ENCODE measurements around the gene MZF1.

DNA sequence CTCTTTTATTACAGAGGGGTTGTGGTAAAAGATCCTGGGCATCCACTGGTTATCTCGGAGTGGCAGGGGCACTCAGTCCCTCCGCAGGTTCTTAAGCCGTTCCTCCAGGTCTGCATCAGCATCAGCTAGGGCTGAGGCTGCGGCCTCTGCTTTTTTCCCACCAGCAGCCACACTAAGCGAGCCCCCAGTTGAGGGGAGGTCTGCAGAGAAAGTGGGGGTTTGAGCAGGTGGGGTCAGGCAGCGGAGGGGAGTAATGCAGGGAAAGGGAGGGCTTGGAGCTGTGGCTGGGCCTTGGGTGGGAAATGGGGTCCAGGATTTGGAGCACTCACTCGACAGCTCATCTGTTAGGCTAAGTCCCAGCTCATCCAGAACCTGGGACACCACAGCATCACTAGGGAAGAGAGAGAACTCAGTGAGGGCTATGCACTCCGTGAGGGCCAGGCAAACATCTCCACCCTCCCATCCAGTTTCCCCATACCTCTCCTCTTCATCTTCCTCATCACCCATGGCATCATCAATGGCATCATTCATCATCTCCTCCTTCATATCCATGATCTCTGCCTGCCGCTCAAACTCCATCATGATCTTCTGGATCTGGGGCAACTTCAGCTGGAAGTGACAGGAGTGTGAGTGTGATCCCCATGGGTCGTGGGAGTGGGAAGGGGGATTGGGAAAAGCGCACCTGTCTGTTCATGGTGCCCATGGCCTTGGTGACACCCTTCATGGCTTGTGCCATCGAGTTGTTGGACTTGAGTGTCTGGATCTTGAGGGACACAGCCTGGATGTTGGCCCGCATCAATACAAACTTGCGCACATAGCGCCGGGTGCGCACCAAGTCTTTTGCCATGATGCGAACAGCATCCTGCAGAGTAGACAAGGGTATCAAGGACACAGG is 21.3 kb downstream of the MZF1 start:
- TF ChIP-seq, protein P1, sequence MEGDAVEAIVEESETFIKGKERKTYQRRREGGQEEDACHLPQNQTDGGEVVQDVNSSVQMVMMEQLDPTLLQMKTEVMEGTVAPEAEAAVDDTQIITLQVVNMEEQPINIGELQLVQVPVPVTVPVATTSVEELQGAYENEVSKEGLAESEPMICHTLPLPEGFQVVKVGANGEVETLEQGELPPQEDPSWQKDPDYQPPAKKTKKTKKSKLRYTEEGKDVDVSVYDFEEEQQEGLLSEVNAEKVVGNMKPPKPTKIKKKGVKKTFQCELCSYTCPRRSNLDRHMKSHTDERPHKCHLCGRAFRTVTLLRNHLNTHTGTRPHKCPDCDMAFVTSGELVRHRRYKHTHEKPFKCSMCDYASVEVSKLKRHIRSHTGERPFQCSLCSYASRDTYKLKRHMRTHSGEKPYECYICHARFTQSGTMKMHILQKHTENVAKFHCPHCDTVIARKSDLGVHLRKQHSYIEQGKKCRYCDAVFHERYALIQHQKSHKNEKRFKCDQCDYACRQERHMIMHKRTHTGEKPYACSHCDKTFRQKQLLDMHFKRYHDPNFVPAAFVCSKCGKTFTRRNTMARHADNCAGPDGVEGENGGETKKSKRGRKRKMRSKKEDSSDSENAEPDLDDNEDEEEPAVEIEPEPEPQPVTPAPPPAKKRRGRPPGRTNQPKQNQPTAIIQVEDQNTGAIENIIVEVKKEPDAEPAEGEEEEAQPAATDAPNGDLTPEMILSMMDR (IDR thresholded peaks at IDR 0.05): no peak
- TF ChIP-seq POLR2AphosphoS5 (IDR thresholded peaks at IDR 0.05; ENCODE audit: low read depth, low read length) (no peak; the same call in 1 of the 2 replicates), SIN3A (IDR thresholded peaks at IDR 0.05; ENCODE audit: borderline replicate concordance, insufficient read depth, low read depth, low read length) (no peak)
- TF ChIP-seq, protein P2, sequence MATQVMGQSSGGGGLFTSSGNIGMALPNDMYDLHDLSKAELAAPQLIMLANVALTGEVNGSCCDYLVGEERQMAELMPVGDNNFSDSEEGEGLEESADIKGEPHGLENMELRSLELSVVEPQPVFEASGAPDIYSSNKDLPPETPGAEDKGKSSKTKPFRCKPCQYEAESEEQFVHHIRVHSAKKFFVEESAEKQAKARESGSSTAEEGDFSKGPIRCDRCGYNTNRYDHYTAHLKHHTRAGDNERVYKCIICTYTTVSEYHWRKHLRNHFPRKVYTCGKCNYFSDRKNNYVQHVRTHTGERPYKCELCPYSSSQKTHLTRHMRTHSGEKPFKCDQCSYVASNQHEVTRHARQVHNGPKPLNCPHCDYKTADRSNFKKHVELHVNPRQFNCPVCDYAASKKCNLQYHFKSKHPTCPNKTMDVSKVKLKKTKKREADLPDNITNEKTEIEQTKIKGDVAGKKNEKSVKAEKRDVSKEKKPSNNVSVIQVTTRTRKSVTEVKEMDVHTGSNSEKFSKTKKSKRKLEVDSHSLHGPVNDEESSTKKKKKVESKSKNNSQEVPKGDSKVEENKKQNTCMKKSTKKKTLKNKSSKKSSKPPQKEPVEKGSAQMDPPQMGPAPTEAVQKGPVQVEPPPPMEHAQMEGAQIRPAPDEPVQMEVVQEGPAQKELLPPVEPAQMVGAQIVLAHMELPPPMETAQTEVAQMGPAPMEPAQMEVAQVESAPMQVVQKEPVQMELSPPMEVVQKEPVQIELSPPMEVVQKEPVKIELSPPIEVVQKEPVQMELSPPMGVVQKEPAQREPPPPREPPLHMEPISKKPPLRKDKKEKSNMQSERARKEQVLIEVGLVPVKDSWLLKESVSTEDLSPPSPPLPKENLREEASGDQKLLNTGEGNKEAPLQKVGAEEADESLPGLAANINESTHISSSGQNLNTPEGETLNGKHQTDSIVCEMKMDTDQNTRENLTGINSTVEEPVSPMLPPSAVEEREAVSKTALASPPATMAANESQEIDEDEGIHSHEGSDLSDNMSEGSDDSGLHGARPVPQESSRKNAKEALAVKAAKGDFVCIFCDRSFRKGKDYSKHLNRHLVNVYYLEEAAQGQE (IDR thresholded peaks at IDR 0.05; ENCODE audit: insufficient read depth in 1 of 2, low read depth in 2 of 2, low read length in 1 of 2): no peak

Data from Panc1 (cell line).